Measurements from ENCODE around the gene CASP6. TPM values are rescaled to one million over a fixed set of nuclear protein-coding genes. Genes with fewer than 3 reads are reported as not detected.

Gene CASP6
- total RNA-seq, 1 experiment from 2014 or later = 30.5 TPM

- no peaks in the 10 kb centered on the region for H3K36me3 ChIP-seq (ENCODE audit: insufficient read depth, low read length, poor library complexity, severe bottlenecking)
- no TSS peak for BruUV-seq (replicated peaks)
Observed at GRCh38 chr4:109738104-109738872, 35.0 kb upstream of the CASP6 start.

GRCh38 chr4:109735566-109736365 is 32.5 kb upstream of the CASP6 start:
- no TSS peak for BruUV-seq (replicated peaks)
- Histone ChIP-seq H3K4me1 (ENCODE audit: insufficient read depth, low read length, poor library complexity, severe bottlenecking) (no peaks in the 10 kb centered on the region), H3K9me3 (ENCODE audit: low read depth, low read length, poor library complexity, severe bottlenecking) (no peaks in the 10 kb centered on the region), H3K27me3 (replicated peaks; ENCODE audit: insufficient read depth, low read depth, low read length, poor library complexity) (no peaks in the 10 kb centered on the region), H3K36me3 (ENCODE audit: insufficient read depth, low read length, poor library complexity, severe bottlenecking) (no peaks in the 10 kb centered on the region), H3K27ac (ENCODE audit: low read depth, low read length, poor library complexity, severe bottlenecking) (no peak overlapping the region), H3K4me3 (ENCODE audit: low read depth, low read length, poor library complexity, severe bottlenecking) (no peak overlapping the region)
- no peak for DNase-seq (ENCODE audit: low spot score)
- ChIA-PET CTCF (no interaction called here), POLR2A (ENCODE audit: low non-redundant PET) (no interaction called here)
- TF ChIP-seq, protein P1, sequence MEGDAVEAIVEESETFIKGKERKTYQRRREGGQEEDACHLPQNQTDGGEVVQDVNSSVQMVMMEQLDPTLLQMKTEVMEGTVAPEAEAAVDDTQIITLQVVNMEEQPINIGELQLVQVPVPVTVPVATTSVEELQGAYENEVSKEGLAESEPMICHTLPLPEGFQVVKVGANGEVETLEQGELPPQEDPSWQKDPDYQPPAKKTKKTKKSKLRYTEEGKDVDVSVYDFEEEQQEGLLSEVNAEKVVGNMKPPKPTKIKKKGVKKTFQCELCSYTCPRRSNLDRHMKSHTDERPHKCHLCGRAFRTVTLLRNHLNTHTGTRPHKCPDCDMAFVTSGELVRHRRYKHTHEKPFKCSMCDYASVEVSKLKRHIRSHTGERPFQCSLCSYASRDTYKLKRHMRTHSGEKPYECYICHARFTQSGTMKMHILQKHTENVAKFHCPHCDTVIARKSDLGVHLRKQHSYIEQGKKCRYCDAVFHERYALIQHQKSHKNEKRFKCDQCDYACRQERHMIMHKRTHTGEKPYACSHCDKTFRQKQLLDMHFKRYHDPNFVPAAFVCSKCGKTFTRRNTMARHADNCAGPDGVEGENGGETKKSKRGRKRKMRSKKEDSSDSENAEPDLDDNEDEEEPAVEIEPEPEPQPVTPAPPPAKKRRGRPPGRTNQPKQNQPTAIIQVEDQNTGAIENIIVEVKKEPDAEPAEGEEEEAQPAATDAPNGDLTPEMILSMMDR (conservative IDR thresholded peaks at IDR 0.05; ENCODE audit: low read depth, low read length) = no peak
- no peak for TF ChIP-seq EZH2 (IDR thresholded peaks at IDR 0.05; ENCODE audit: borderline replicate concordance, low read depth, low read length, poor library complexity, severe bottlenecking)
- intact Hi-C loops (cut with micrococcal nuclease; ENCODE audit: unreplicated experiment) = no loop called here

More at GRCh38 chr4:109738104-109738872, 35.0 kb upstream of the CASP6 start:
- H3K4me1 ChIP-seq (ENCODE audit: insufficient read depth, low read length, poor library complexity, severe bottlenecking) = no peaks in the 10 kb centered on the region
- POLR2A ChIA-PET (ENCODE audit: low non-redundant PET) = no interaction called here
- no peak overlapping the region for H3K27ac ChIP-seq (ENCODE audit: low read depth, low read length, poor library complexity, severe bottlenecking)
- H3K9me3 ChIP-seq (ENCODE audit: low read depth, low read length, poor library complexity, severe bottlenecking) = no peaks in the 10 kb centered on the region
- no peak for DNase-seq (ENCODE audit: low spot score)
- intact Hi-C loops (cut with micrococcal nuclease; ENCODE audit: unreplicated experiment) = no loop called here
- TF ChIP-seq EZH2 (IDR thresholded peaks at IDR 0.05; ENCODE audit: borderline replicate concordance, low read depth, low read length, poor library complexity, severe bottlenecking) = no peak
- TF ChIP-seq, protein P1 (conservative IDR thresholded peaks at IDR 0.05; ENCODE audit: low read depth, low read length) = no peak
- no peaks in the 10 kb centered on the region for H3K27me3 ChIP-seq (replicated peaks; ENCODE audit: insufficient read depth, low read depth, low read length, poor library complexity)
- no peak overlapping the region for H3K4me3 ChIP-seq (ENCODE audit: low read depth, low read length, poor library complexity, severe bottlenecking)
- CTCF ChIA-PET = no interaction called here

DNA sequence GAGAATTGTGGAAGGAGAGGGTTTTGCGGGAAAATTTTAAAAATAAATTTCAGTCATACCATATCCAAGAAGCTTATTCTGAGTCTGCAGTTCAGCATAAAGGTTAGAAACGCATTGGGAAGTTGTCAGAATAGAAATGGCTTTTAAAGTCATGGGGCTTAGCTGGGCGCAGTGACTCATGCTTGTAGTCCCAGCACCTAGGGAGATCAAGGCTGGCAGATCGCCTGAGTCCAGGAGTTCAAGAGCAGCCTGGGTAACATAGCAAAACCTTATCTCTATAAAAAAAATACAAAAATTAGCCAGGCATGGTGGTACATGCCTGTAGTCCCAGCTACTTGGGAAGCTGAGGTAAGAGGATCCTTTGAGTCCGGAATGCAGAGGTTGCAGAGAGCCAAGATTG is 30.5 kb upstream of the CASP6 start:
- Histone ChIP-seq H3K36me3 (ENCODE audit: insufficient read depth, low read length, poor library complexity, severe bottlenecking) (no peaks in the 10 kb centered on the region), H3K4me3 (ENCODE audit: low read depth, low read length, poor library complexity, severe bottlenecking) (no peak overlapping the region), H3K27ac (ENCODE audit: low read depth, low read length, poor library complexity, severe bottlenecking) (no peak overlapping the region), H3K9me3 (ENCODE audit: low read depth, low read length, poor library complexity, severe bottlenecking) (no peaks in the 10 kb centered on the region), H3K27me3 (replicated peaks; ENCODE audit: insufficient read depth, low read depth, low read length, poor library complexity) (no peaks in the 10 kb centered on the region), H3K4me1 (ENCODE audit: insufficient read depth, low read length, poor library complexity, severe bottlenecking) (peaks cover 2% of the 10 kb centered on the region)
- no peak for DNase-seq (ENCODE audit: low spot score)
- no TSS peak for BruUV-seq (replicated peaks)
- intact Hi-C loops (cut with micrococcal nuclease; ENCODE audit: unreplicated experiment) = no loop called here
- TF ChIP-seq, protein P1 (conservative IDR thresholded peaks at IDR 0.05; ENCODE audit: low read depth, low read length) = no peak
- no peak for TF ChIP-seq EZH2 (IDR thresholded peaks at IDR 0.05; ENCODE audit: borderline replicate concordance, low read depth, low read length, poor library complexity, severe bottlenecking)
- CTCF ChIA-PET = no interaction called here
- POLR2A ChIA-PET (ENCODE audit: low non-redundant PET) = no interaction called here

All from A673 (cell line).